Fibroblast of pulmonary artery (primary cell): ENCODE results near the gene KIF14.
"Not testable (repeated sequence)": the region's sequence is repeated elsewhere in the genome, so short reads cannot be mapped to it uniquely, and the experiment has no call there.

Experiments used
- DNase-seq: peaks from one replicate; pipeline ENCODE4 v3.0.0-alpha.2; 2010; ENCODE audit warnings: low read depth
- H3K4me3 ChIP-seq: replicated peaks from 2 replicates; pipeline ENCODE4 v1.5.1; 2011; ENCODE audit warnings: low read depth, mild to moderate bottlenecking, control low read depth, low read length, moderate library complexity
- CTCF ChIP-seq: IDR thresholded peaks from 2 replicates; pipeline ENCODE4 v1.5.1; 2011; ENCODE audit warnings: mild to moderate bottlenecking, control low read depth, low read length, inconsistent platforms; ENCODE audit errors: missing control alignments

KIF14 gene

GRCh38 chr1:200634261-200635122, 13.9 kb upstream of the KIF14 start:
- no peak overlapping the region for H3K4me3 ChIP-seq
- TF ChIP-seq CTCF, result no peak
- DNase-seq, result no peak

GRCh38 chr1:200631375-200631774, 10.8 kb upstream of the KIF14 start:
- DNase-seq, result no peak
- TF ChIP-seq CTCF, result no peak
- H3K4me3 ChIP-seq, result no peak overlapping the region

GRCh38 chr1:200630515-200630899, 10.0 kb upstream of the KIF14 start:
- DNase-seq, H3K4me3 ChIP-seq: not testable (repeated sequence)

- H3K4me3 ChIP-seq, result no peak overlapping the region
- no peak for DNase-seq
- no peak for TF ChIP-seq CTCF
These were observed 9.4 kb upstream of the KIF14 start for GRCh38 chr1:200629876-200630514.

GRCh38 chr1:200628223-200628881, 7.8 kb upstream of the KIF14 start:
- TF ChIP-seq CTCF, result no peak
- no peak overlapping the region for H3K4me3 ChIP-seq
- DNase-seq, result no peak

GRCh38 chr1:200627575-200628222, 7.1 kb upstream of the KIF14 start:
- TF ChIP-seq CTCF, result no peak
- DNase-seq, result no peak
- no peak overlapping the region for H3K4me3 ChIP-seq
